Measurements from ENCODE around the gene TMEM97.
"Not testable (repeated sequence)": the region's sequence is repeated elsewhere in the genome, so short reads cannot be mapped to it uniquely, and the experiment has no call there.

TMEM97 gene

DNA sequence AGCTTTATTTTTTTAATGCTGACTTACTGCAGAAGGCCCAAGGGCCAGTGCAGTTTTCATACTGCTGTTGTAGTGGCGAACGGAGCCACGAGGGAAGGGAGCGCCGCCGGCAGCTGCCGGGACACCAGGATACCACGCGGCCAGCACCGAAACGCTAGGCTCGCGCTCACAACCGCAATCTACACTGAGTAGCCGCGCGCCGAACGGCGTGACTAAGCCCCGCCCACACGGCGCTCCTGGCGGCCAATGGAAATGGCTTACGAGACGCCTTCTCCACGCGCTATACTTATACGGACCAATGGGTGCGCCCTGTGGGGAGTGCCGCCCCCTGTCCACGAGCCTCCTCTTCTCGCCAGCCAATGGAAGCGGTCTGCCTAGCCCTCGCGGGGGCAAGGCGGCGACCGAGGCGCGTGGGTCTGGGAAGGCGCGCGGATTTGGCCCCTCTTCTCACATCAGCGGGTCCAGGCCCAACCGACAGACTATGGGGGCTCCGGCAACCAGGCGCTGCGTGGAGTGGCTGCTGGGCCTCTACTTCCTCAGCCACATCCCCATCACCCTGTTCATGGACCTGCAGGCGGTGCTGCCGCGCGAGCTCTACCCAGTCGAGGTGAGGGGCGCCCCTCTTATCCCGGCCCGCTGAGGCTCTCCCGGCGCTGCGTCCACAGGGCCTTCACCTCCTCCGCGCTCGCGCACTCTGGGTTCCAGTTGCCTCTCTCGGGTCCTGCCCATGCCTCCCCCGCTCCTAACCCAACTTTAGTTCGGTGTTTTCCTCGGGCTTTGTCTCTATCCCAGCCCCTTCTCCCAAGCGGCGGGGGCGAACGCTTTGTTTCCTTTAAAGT is at the start of gene TMEM97:
TMEM97 (plus strand) TSS at position 442 of the 839 bp plus-strand sequence; CDS start at position 482, 40 bp downstream.
- DNase-seq (ENCODE audit: low read depth) = peak; percentile 99

DNA sequence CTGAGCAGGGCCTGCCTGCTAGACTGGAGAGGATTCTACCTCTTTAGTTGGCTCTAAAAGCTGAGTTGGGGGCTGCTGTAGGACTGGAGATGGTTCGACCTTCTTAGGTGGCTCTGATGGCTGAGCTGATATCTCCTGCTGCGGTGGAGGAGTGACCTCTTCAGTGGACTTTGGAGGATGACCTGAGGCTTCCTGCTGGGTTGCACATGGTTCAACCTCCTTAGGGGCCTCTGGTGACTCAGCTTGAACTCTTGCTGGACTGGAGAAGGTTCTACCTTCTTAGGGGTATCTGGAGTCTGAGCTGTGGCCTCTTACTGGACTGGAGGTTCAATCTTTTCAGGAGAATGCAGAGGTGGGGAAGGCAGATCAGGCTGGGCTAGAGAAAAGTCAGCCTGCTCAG is 48.9 kb upstream of the TMEM97 start:
- no peak for DNase-seq (ENCODE audit: low read depth)

DNA sequence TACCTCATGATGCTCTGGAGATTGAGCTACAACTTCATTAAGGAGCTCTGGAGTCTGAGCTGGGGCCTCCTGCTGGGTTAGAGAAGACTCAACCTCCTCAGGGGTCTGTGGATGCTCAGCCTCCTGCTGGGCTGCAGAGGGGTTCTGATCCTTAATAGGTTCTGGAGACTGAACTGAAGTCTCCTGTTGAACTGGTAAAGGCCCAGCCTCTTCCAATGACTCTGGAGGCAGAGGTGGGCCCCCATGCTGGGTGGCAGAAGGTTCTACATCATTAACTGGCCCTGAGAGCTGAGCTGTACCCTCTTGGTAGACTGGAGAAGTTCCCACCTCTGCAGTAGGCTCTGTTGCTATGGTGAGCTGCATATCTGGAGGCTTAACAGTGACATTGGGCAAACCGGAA is 48.1 kb upstream of the TMEM97 start:
- no peak for DNase-seq (ENCODE audit: low read depth)

DNA sequence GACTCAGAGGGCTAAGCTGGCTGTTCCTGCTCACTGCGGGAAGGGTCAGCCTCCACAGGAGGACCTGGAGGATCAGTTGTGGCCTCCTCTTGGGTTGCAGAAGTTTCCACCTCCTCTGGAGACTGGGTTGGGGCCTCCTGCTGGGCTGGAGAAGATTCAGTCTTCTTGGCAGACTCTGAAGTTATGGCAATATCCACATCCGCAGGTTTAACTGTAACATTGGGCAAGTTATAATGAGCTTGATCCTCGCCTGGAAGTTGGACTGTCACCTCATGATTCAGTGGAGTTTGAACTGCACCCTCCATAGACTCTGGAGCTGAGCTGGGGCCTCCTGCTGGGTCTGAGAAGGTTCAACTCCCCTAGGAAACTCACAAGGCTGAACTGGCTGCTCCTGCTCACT is 47.6 kb upstream of the TMEM97 start:
- no peak for DNase-seq (ENCODE audit: low read depth)

GRCh38 chr17:28272166-28272565 is 46.8 kb upstream of the TMEM97 start:
- no peak for DNase-seq (ENCODE audit: low read depth)

GRCh38 chr17:28273341-28273740 is 45.7 kb upstream of the TMEM97 start:
- DNase-seq (ENCODE audit: low read depth) = not testable (repeated sequence)

DNA sequence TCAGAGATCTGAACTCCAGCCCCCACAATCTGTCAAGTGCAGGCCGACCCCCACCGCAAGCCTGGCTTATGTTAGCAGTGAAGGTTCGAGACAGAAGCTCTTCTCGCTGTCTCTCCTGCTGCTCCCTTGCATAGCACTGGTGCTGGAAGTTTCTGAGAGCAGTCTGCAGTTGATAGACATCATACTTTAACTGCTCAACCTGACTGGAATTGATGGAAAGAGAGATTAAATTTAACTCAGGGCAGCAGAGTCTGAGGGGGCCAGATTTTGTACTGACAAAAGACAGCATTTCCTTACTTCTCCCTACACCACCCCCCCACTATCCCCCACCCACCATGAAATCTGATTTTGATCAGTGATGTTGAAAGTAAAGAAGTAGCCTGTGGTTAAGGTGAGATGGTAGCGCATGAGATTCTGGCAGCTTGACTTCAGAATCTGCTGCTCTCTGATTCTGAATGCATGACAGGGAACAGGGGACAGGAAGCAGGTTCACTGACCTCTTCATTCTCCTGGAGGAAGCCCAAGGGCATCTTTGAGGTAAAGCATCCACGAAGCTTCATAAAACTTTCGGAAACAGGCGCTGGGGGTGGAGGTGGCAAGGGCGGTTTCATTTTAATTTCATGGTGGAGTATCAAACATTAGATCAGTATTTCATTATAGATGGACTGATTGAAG is 44.3 kb upstream of the TMEM97 start:
- no peak for DNase-seq (ENCODE audit: low read depth)

DNA sequence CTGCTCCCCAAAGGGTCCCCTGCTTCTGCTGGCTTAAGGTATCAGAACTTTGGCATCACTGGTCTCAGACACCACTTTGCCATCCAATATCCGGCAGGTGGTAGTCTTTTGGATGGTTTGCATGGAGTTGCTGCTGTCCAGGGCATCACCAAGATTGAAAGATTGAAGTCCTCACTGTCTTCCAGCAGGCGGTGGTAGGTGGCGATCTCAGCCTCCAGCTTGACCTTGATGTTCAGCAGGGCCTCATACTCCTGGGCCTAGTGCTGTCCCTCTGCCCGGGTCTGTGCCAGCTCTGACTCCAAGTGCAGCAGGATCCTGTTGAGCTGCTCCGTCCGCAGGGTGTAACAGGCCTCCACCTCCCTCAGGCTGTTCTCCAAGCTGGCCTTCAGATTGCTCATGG is 43.0 kb upstream of the TMEM97 start:
- no peak for DNase-seq (ENCODE audit: low read depth)

GRCh38 chr17:28279411-28279810 is 39.6 kb upstream of the TMEM97 start:
- peak; percentile 73 for DNase-seq (ENCODE audit: low read depth)

DNA sequence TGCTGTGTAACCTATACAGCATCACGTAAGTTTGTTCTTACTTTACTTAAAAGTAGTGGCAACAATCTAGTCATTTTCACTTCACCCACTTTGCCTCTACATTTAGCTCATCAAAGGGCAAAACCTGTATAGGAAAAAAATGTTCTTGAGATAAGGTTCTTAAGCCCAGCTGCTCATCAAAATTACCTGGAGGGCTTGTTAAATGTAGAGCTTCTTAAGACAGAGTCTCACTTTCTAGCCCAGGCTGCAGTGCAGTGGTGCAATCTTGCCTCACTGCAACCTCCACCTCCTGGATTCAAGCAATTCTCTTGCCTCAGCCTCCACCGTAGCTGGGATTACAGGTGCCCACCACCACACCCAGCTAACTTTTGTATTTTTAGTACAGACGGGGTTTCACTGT is 38.2 kb upstream of the TMEM97 start:
- no peak for DNase-seq (ENCODE audit: low read depth)

GRCh38 chr17:28282596-28282995 is 36.4 kb upstream of the TMEM97 start:
- peak; percentile 88 for DNase-seq (ENCODE audit: low read depth)

- DNase-seq (ENCODE audit: low read depth) = no peak
These were observed 33.0 kb upstream of the TMEM97 start for GRCh38 chr17:28285965-28286364.

GRCh38 chr17:28290703-28291102 is 28.3 kb upstream of the TMEM97 start:
- no peak for DNase-seq (ENCODE audit: low read depth)

DNA sequence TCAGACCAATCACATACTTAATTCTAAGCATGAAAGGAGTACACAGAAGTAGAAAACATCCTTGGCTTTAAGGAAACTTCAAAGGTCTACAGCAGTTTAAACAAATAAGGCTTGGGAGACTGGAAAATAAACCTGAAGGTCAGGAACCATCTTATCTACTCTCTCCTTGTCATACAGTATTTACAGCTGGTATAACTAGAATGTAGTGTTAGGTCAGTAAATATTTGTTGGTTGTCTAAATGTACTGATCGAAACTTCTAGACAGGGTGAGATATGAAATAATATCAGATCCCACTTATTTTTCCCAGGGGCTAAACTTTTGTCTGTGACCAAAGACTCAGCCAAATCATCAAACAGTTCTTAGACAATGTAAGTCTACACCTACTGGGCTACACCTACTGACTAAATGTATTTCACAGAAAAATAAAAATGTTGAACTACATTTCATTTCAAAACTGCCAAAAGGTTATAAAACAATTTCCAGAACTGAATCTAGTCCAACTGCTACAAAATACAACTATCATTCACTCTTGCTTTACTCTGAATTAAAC is 27.1 kb upstream of the TMEM97 start:
- DNase-seq (ENCODE audit: low read depth) = no peak

DNA sequence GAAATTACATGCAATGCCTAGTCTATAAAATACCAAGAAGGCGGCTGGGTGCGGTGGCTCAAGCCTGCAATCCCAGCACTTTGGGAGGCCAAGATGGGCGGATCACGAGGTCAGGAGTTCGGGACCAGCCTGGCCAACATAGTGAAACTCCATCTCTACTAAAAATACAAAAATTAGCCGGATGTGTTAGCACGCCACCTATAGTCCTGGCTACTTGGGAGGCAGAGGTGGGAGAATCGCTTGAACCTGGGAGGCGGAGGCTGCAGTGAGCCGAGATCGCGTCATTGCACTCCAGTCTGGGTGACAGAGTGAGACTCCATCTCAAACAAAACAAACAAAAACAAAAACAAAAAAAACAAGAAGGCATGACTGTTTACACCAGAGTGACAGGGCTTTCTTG is 26.1 kb upstream of the TMEM97 start:
- not testable (repeated sequence) for DNase-seq (ENCODE audit: low read depth)

DNA sequence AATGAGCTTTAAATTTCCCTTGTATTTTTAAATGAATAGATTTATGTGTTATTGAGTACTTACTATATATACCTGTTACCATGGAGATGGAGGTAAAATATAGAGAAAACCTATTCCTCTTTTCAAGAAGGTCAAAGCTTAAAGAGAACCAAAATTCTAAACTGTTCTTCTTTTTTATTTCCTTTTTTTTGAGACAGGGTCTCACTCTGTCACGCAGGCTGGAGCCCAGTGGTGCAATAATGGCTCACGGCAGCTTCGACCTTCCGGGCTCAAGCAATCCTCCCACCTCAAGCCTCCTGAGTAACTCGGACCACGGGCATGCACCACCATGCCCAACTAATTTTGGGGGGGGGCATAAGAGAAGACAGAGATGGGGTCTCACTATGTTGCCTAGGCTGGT is 25.0 kb upstream of the TMEM97 start:
- no peak for DNase-seq (ENCODE audit: low read depth)

GRCh38 chr17:28295677-28296578 is 23.1 kb upstream of the TMEM97 start:
- no peak for DNase-seq (ENCODE audit: low read depth)

DNA sequence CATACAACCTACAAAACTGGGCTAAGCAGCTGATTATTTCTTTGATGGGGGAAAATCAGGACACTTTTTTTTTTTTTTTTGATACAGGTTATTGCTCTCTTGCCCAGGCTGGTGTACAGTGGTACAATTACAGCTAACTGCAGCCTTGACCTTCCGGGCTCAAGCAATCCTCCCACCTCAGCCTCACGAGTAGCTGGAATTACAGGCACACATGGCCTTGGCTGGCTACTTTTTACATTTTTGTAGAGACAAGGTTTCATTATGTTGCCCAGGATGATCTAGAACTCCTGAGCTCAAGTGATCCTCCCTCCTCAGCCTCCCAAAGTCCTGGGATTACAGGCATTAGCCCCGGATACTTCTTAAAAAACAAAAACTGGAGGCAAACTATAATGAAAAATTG is 20.6 kb upstream of the TMEM97 start:
- DNase-seq (ENCODE audit: low read depth) = no peak

DNA sequence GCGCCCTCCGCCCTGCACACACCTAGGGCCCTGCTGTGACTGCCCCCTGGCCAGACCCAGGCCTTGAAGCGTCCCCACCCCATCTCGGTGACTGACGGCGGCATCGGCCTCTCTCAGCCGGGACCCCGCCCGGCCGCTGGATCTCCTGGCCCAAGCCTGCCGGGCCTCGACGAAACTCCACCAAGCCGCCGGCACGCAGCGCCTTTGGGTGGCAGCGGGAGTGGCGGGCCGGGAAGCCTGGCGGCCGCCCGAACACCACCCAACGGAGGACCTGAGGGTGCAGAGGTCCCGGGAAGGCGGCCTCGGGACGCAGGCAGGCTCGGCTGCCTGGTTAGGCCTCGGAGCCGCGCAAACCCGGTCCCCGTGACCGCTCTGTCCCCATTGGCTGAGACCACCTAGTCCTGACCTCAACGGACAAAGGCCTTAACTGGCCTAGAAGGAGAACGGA is 12.0 kb upstream of the TMEM97 start:
- no peak for DNase-seq (ENCODE audit: low read depth)

DNA sequence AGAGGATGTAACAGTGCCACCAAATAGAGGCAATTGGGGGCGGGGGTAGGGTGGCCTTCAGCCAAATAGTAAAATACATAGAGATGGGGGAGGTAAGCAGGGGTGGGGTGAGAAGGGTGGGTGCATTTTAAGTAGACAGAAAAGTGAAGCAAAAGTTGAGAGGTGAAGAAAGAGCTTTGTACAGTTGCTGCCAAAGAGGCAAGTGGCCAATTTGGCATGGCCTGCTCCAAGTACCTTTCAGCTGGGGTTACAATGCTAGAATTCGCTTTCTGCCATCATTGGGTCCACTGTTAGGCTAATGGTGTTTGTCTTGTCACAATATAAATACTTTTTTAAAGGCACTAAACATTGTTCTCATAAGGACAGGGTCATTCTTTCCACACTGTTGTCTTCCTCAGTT is 5.2 kb upstream of the TMEM97 start:
- DNase-seq (ENCODE audit: low read depth) = no peak

DNA sequence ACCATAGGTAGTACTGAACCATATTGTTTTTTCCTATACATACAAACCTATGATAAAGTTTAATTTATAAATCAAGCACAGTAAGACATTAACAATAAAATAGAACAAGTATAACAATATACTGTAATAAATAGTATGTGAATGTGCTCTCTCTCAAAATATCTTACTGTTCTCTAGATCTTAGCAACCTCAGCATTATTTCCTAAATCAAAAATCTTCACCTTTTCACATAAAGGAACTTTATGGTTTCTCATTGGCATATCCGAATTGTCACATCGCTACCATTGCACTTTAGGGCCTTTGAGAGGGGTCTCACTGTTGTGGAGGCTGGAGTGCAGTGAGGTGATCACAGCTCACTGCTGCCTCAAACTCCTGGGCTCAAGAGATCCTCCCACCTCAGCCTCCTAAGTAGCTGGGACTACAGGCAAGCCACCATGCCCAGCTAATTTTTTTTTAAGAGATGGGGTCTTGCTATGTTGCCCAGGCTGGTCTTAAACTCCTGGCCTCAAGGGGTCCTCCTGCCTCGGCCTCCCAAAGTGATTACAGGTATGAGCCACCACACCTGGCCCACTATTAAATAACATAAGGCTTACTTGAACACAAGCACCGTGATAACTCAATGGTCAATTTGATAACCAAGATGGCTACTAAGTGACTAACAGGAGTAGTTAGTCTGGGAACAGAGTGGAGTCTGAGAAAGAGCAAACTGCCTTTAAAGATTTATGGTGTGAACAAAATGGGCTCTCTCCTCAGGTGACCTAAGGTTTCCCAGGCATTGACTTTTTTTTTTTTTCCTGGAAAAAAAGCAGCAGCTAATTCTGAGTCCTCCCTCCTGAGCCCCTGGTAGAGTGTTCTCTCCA is 2.9 kb upstream of the TMEM97 start:
- no peak for DNase-seq (ENCODE audit: low read depth)

All from iris pigment epithelial cell (primary cell).